HepG2 (cell line): Measurements from ENCODE around the gene ZNF548. TPM values are rescaled to one million over a fixed set of nuclear protein-coding genes. Genes with fewer than 3 reads are reported as not detected.
A peak's percentile ranks its signal among the peaks of the same experiment; 100 is the strongest.

Experiments
- AGO1 ChIP-seq: fragments of 200-400 bp; formaldehyde crosslinking; IDR thresholded peaks from 2 replicates; pipeline ENCODE4 v1.6.1; 2017; ENCODE audit warnings: mild to moderate bottlenecking, low read depth, low read length, moderate library complexity; ENCODE audit not compliant: poor library complexity, severe bottlenecking
- CSRNP2 ChIP-seq: sonication (generic); formaldehyde crosslinking; conservative IDR thresholded peaks from 2 replicates; pipeline ENCODE4 v1.8.0; 2022; ENCODE audit warnings: low read depth, missing genetic modification reagents
- CTCF ChIP-seq: sonication (generic); formaldehyde crosslinking; IDR thresholded peaks from 2 replicates; pipeline ENCODE4 v1.5.0; 2020; ENCODE audit warnings: mild to moderate bottlenecking, missing genetic modification reagents, moderate library complexity
- GPBP1L1 ChIP-seq: sonication (generic); formaldehyde crosslinking; IDR thresholded peaks from 2 replicates; pipeline ENCODE4 v1.5.0; 2020; ENCODE audit warnings: mild to moderate bottlenecking, missing genetic modification reagents
- HOMEZ ChIP-seq: IDR thresholded peaks from 2 replicates; pipeline ENCODE4 v1.6.1; 2016; ENCODE audit warnings: low read depth
- MEIS1 ChIP-seq: sonication (generic); formaldehyde crosslinking; IDR thresholded peaks from 2 replicates; pipeline ENCODE4 v1.9.0; 2021; ENCODE audit warnings: mild to moderate bottlenecking, missing genetic modification reagents, moderate library complexity, borderline replicate concordance
- MTF1 ChIP-seq: sonication (generic); formaldehyde crosslinking; IDR thresholded peaks from 2 replicates; pipeline ENCODE4 v1.5.0; 2020; ENCODE audit warnings: missing genetic modification reagents
- MYC ChIP-seq: sonication (generic); formaldehyde crosslinking; IDR thresholded peaks from 2 replicates; pipeline ENCODE4 v1.9.0; 2021; ENCODE audit warnings: missing genetic modification reagents, borderline replicate concordance
- NCOA2 ChIP-seq: sonication (generic); formaldehyde crosslinking; IDR thresholded peaks from 2 replicates; pipeline ENCODE4 v1.8.0; 2022; ENCODE audit warnings: inconsistent platforms
- SP4 ChIP-seq: sonication (generic); formaldehyde crosslinking; IDR thresholded peaks from 2 replicates; pipeline ENCODE4 v1.8.1; 2023; ENCODE audit warnings: mild to moderate bottlenecking, missing genetic modification reagents
- THRA ChIP-seq: sonication (generic); formaldehyde crosslinking; IDR thresholded peaks from 2 replicates; pipeline ENCODE4 v1.4.0; 2020; ENCODE audit warnings: missing genetic modification reagents, borderline replicate concordance
- ZNF382 ChIP-seq: sonication (generic); formaldehyde crosslinking; IDR thresholded peaks from 2 replicates; pipeline ENCODE4 v1.5.0; 2020; ENCODE audit warnings: missing genetic modification reagents, mild to moderate bottlenecking, borderline replicate concordance
- ZNF652 ChIP-seq: IDR thresholded peaks from 2 replicates; pipeline ENCODE4 v1.6.1; 2016; ENCODE audit warnings: low read depth, borderline replicate concordance
- polyA plus RNA-seq, 8 experiments: library from polyadenylated mRNA; depleted of rRNA in 3 of 8; stranded (reverse) in 7 of 8; unstranded in 1 of 8; fragments of >200 nt; fragmentation: Illumina TruSeq in 4 of 8; extraction: Trizol in 4 of 8; gene quantifications; 2 replicates each; pipeline versions ENCODE4 v1.2.1 to v1.2.3, GENCODE V29; 2011 to 2016; ENCODE audit warnings: low read depth in 4 of 8, missing spikeins in 1 of 8, mixed read lengths in 1 of 8; ENCODE audit not compliant: insufficient read depth in 1 of 8
- total RNA-seq, 5 experiments: library from RNA; depleted of rRNA; stranded (reverse); fragments of >200 nt; fragmentation: Illumina TruSeq; extraction: Trizol; gene quantifications; 2 replicates each; pipeline ENCODE4 v1.2.3, GENCODE V29; 2016; ENCODE audit warnings: low read depth in 1 of 5
- TF ChIP-seq, protein P1 (sequence below): sonication (generic); formaldehyde crosslinking; IDR thresholded peaks from 2 replicates; pipeline ENCODE4 v1.4.0; 2020; ENCODE audit warnings: missing genetic modification reagents, low read depth, mild to moderate bottlenecking, borderline replicate concordance
- TF ChIP-seq, protein P2 (sequence below): sonication (generic); formaldehyde crosslinking; IDR thresholded peaks from 2 replicates; pipeline ENCODE4 v1.4.0; 2020; ENCODE audit warnings: missing genetic modification reagents, mild to moderate bottlenecking, borderline replicate concordance

Gene ZNF548
- total and polyA plus RNA-seq, 2 of the 13 experiments (the other 11 are each of a cell fraction or from before 2014, with no cell fraction given), result 19.6 to 24.9 TPM

GRCh38 chr19:57435062-57435978 lies 45.7 kb downstream of the ZNF548 start, which contains the start of gene ZNF749 (continued):
- TF ChIP-seq, protein P1, sequence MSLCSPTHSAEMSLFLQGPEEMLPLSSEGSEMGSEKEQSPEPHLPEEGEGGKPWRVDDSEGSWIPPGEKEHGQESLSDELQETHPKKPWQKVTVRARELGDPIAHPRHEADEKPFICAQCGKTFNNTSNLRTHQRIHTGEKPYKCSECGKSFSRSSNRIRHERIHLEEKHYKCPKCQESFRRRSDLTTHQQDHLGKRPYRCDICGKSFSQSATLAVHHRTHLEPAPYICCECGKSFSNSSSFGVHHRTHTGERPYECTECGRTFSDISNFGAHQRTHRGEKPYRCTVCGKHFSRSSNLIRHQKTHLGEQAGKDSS (CRISPR knock-in tag), result no peak
- TF ChIP-seq CTCF (CRISPR knock-in tag), result no peak
- TF ChIP-seq CSRNP2 (CRISPR knock-in tag), result no peak
- TF ChIP-seq AGO1, result peak; percentile 39
- no peak; the same call in none of the 2 replicates for TF ChIP-seq MYC (CRISPR knock-in tag)
- TF ChIP-seq THRA (CRISPR knock-in tag), result no peak
- TF ChIP-seq, protein P2, sequence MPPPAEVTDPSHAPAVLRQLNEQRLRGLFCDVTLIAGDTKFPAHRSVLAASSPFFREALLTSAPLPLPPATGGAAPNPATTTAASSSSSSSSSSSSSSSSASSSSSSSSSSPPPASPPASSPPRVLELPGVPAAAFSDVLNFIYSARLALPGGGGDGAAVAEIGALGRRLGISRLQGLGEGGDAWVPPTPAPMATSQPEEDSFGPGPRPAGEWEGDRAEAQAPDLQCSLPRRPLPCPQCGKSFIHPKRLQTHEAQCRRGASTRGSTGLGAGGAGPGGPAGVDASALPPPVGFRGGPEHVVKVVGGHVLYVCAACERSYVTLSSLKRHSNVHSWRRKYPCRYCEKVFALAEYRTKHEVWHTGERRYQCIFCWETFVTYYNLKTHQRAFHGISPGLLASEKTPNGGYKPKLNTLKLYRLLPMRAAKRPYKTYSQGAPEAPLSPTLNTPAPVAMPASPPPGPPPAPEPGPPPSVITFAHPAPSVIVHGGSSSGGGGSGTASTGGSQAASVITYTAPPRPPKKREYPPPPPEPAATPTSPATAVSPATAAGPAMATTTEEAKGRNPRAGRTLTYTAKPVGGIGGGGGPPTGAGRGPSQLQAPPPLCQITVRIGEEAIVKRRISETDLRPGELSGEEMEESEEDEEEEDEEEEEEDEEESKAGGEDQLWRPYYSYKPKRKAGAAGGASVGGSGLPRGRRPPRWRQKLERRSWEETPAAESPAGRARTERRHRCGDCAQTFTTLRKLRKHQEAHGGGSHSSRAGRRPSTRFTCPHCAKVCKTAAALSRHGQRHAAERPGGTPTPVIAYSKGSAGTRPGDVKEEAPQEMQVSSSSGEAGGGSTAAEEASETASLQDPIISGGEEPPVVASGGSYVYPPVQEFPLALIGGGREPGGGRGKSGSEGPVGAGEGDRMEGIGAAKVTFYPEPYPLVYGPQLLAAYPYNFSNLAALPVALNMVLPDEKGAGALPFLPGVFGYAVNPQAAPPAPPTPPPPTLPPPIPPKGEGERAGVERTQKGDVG, result no peak
- no peak for TF ChIP-seq MTF1 (CRISPR knock-in tag)
- TF ChIP-seq SP4 (CRISPR knock-in tag), result peak; percentile 23
- no peak for TF ChIP-seq ZNF382 (CRISPR knock-in tag)
- TF ChIP-seq HOMEZ, result no peak
- TF ChIP-seq MEIS1 (CRISPR knock-in tag), result no peak
- no peak for TF ChIP-seq NCOA2 (CRISPR knock-in tag)
- no peak for TF ChIP-seq GPBP1L1 (CRISPR knock-in tag)
- TF ChIP-seq ZNF652 (CRISPR knock-in tag), result no peak
